Fibroblast of pulmonary artery (primary cell): Measurements from ENCODE around the gene FBF1.

Experiments used
- DNase-seq: peaks from one replicate; pipeline ENCODE4 v3.0.0-alpha.2; 2010; ENCODE audit warnings: low read depth
- H3K4me3 ChIP-seq: replicated peaks from 2 replicates; pipeline ENCODE4 v1.5.1; 2011; ENCODE audit warnings: low read depth, mild to moderate bottlenecking, control low read depth, low read length, moderate library complexity
- CTCF ChIP-seq: IDR thresholded peaks from 2 replicates; pipeline ENCODE4 v1.5.1; 2011; ENCODE audit warnings: mild to moderate bottlenecking, control low read depth, low read length, inconsistent platforms; ENCODE audit errors: missing control alignments

FBF1 gene

DNA sequence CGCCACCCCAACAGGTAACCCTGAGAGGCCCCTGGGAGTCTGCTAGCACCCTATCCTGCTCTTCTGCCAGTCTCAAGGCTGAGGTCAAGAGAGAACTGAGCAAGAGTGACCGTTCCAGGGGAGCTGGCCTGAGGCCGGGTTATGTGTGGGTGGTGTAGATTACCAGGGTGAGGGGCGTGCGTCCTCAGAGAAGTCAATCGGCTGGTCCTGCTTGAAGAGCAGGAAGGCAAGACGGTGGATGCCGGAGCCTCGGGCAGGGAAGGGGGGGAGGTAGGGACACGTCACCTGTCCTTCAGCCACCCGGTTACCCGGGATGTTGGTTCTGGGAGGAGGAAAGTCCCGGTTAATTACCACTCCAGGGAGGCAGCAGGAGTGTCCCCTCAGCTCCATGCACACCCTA lies 41.5 kb downstream of the FBF1 start:
- no peak for DNase-seq
- no peak for TF ChIP-seq CTCF
- no peak overlapping the region for H3K4me3 ChIP-seq

DNA sequence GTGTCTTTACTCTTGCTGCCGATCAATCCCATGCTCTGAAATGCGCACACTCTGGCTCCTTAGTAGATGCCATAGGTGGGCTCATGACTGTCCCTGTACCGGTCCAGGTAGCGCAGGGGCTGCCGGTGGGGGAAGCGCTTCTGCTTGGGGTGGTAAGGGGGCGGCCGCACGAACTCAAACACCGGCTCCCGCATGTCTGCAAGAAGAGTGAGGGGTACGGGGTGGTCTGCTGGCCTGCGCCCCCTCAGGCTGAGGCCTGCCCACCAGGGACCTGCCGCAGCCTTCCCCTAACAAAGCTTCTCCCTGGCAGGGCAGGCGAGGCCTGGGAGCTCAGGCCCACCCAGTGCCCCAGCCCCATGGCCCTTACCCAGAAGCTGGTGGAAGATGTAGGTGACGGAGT lies 42.1 kb downstream of the FBF1 start:
- no peak overlapping the region for H3K4me3 ChIP-seq

GRCh38 chr17:75898065-75898464 lies 42.8 kb downstream of the FBF1 start:
- no peak for TF ChIP-seq CTCF
- DNase-seq = no peak
- no peak overlapping the region for H3K4me3 ChIP-seq

More for the DNA sequence above, 42.1 kb downstream of the FBF1 start:
- TF ChIP-seq CTCF = no peak
- DNase-seq = no peak

GRCh38 chr17:75897160-75898019 lies 43.5 kb downstream of the FBF1 start:
- no peak for TF ChIP-seq CTCF
- peak overlapping the region; percentile 70 for H3K4me3 ChIP-seq
- DNase-seq = no peak

GRCh38 chr17:75896415-75897159 lies 44.3 kb downstream of the FBF1 start, which contains the start of gene TRIM65:
Gene TRIM65 (minus strand): TSS chr17:75896951. CDS start chr17:75896937, 14 bp downstream.
- H3K4me3 ChIP-seq = peak within 1 kb of the TSS; percentile 70
- no peak for TF ChIP-seq CTCF
- DNase-seq = peak; percentile 71

DNA sequence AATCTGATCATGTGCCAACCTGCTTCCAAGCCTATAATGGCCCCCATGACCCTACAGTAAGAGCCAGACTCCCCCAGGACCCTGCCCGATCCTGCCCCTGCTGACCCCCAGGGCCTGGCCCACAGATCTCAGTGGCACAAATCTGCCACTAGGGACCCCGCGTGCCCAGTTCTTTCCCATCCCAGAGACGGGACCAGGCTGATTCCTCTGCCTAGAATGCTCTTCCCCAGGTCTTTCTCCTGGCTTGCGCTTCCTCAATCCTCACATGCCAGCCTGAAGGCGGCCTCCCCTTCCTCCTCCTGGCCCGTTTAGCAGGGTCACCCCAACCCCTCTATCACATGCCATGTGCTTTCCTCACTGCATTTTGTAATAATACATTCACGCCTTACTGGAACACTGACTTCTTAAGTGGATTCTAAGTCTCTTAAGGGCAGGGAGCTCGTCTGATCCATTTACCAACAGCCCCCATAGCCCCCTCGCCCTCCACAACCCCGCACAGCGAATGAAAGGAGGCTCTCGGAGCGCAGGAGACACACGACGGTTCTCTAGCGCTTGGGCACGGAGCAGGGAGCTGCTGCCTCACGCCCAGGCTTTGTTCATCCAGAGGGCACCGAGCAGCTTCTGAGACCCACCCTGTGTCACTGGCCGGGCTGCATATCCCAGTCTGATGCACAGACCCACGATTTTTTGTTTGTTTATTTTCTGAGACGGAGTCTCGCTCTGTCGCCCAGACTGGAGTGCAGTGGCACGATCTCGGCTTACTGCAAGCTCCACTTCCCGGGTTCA lies 45.3 kb downstream of the FBF1 start:
- peak; percentile 35 for TF ChIP-seq CTCF
- peak; percentile 28 for DNase-seq

More for the DNA sequence above, 45.3 kb downstream of the FBF1 start:
- H3K4me3 ChIP-seq = peak overlapping the region; percentile 70
